Stimulated activated CD4-positive, alpha-beta T cell treated with anti-CD3 and anti-CD28 coated beads, Interleukin-4, amount 100 ng/mL, for 1 hour (primary cell): ENCODE data around the gene HADHA.
A peak's percentile ranks its signal among the peaks of the same experiment; 100 is the strongest.
"Not testable (repeated sequence)": the region's sequence is repeated elsewhere in the genome, so short reads cannot be mapped to it uniquely, and the experiment has no call there.

ENCODE experiments used
- DNase-seq: peaks from one replicate; pipeline ENCODE4 v3.0.0-alpha.2; 2020

HADHA gene

GRCh38 chr2:26244309-26245230, at the start of gene HADHA, which contains the start of gene HADHB:
Gene HADHA, minus strand, starts transcription at chr2:26244632. Its CDS starts 36 bp downstream, at chr2:26244596.
Gene HADHB, plus strand, starts transcription at chr2:26244939. Its CDS starts 9,316 bp downstream, at chr2:26254255.
- peak; percentile 83 for DNase-seq

GRCh38 chr2:26292646-26293045, 48.2 kb upstream of the HADHA start:
- DNase-seq, result no peak

GRCh38 chr2:26290001-26290400, 45.6 kb upstream of the HADHA start:
- DNase-seq, result no peak

GRCh38 chr2:26285931-26286330, 41.5 kb upstream of the HADHA start:
- no peak for DNase-seq

GRCh38 chr2:26284132-26284531, 39.7 kb upstream of the HADHA start:
- no peak for DNase-seq

- no peak for DNase-seq
These were observed 39.2 kb upstream of the HADHA start for GRCh38 chr2:26283606-26284005.

- no peak for DNase-seq
These were observed 36.8 kb upstream of the HADHA start for GRCh38 chr2:26281226-26281625.

- DNase-seq, result no peak
These were observed 35.5 kb upstream of the HADHA start for GRCh38 chr2:26279886-26280285.

GRCh38 chr2:26276484-26277227, 32.2 kb upstream of the HADHA start:
- no peak for DNase-seq

GRCh38 chr2:26274058-26274613, 29.7 kb upstream of the HADHA start:
- DNase-seq, result no peak

- DNase-seq, result no peak
These were observed 29.1 kb upstream of the HADHA start for GRCh38 chr2:26273501-26273900.

- no peak for DNase-seq
These were observed 25.9 kb upstream of the HADHA start for GRCh38 chr2:26270373-26270772.

GRCh38 chr2:26269571-26270158, 25.2 kb upstream of the HADHA start:
- no peak for DNase-seq

- not testable (repeated sequence) for DNase-seq
These were observed 24.4 kb upstream of the HADHA start for GRCh38 chr2:26268670-26269385.

GRCh38 chr2:26268213-26268612, 23.8 kb upstream of the HADHA start:
- DNase-seq, result no peak

- DNase-seq, result not testable (repeated sequence)
These were observed 14.4 kb upstream of the HADHA start for GRCh38 chr2:26258836-26259235.

- DNase-seq, result no peak
These were observed 11.4 kb upstream of the HADHA start for GRCh38 chr2:26255759-26256384.

GRCh38 chr2:26251893-26252292, 7.5 kb upstream of the HADHA start:
- DNase-seq, result no peak

GRCh38 chr2:26249625-26250024, 5.2 kb upstream of the HADHA start:
- no peak for DNase-seq

GRCh38 chr2:26246818-26247217, 2.4 kb upstream of the HADHA start:
- DNase-seq, result peak; percentile 15

GRCh38 chr2:26245810-26246209, 1.4 kb upstream of the HADHA start:
- DNase-seq, result no peak

GRCh38 chr2:26245231-26245732, 850 bp upstream of the HADHA start:
- DNase-seq, result peak; percentile 58
